ENCODE results near the gene ZFYVE28. TPM values are rescaled to one million over a fixed set of nuclear protein-coding genes. Genes with fewer than 3 reads are reported as not detected.

The ZFYVE28 gene
- total RNA-seq, 2 experiments from 2014 or later, result 19.7 to 20.0 TPM

GRCh38 chr4:2220016-2220630 is 198.3 kb downstream of the ZFYVE28 start:
- Mint-ChIP-seq H3K4me3 (no peak overlapping the region), H3K27me3 (no peaks in the 10 kb centered on the region), H3K27ac (no peak overlapping the region), H3K4me1 (ENCODE audit: low read depth) (peaks cover 5% of the 10 kb centered on the region), H3K36me3 (peaks cover 3% of the 10 kb centered on the region), H3K9me3 (no peaks in the 10 kb centered on the region)
- CTCF ChIA-PET, result interaction anchor here (0.6 to 2.6 kb wide), 34 partner anchors 9 to 315 kb away, joined by 3 to 28 read pairs (median 5); partner anchors contain the start of genes CFAP99, HAUS3, MXD4 and POLN
- DNase-seq, result peak; percentile 84
- POLR2A ChIA-PET, result interaction anchor here (1.1 to 1.4 kb wide), 2 partner anchors 21 to 249 kb away, joined by 3 to 5 read pairs; partner anchors contain the start of gene RNF4
- intact Hi-C loops (cut with micrococcal nuclease), result loop anchor here (1.0 kb wide), 1 partner anchor 221 kb away; no protein-coding TSS in a partner anchor

Other genes starting within 250 kb of the ZFYVE28 start
- 10 to 100 TPM; 20.2 to 20.3 TPM for gene HAUS3, start 176.5 kb downstream of the ZFYVE28 start, total RNA-seq
- 1 to 10 TPM; 2.7 to 4.0 TPM for gene POLN, start 176.5 kb downstream of the ZFYVE28 start, total RNA-seq
- gene MXD4, start 156.5 kb downstream of the ZFYVE28 start, total RNA-seq, result 1 to 10 TPM; 3.6 to 4.9 TPM
- not detected for gene CFAP99, start 310 bp upstream of the ZFYVE28 start, total RNA-seq
- 10 to 100 TPM; 84.6 to 90.3 TPM for gene RNF4, start 50.5 kb upstream of the ZFYVE28 start, total RNA-seq
- gene FAM193A, start 118.0 kb upstream of the ZFYVE28 start, total RNA-seq, result 10 to 100 TPM; 21.7 to 22.6 TPM